Measurements from ENCODE around the gene MYO7A. TPM values are rescaled to one million over a fixed set of nuclear protein-coding genes. Genes with fewer than 3 reads are reported as not detected.

MYO7A gene
- total RNA-seq, 1 donor from 2014 or later = 0.16 TPM

DNA sequence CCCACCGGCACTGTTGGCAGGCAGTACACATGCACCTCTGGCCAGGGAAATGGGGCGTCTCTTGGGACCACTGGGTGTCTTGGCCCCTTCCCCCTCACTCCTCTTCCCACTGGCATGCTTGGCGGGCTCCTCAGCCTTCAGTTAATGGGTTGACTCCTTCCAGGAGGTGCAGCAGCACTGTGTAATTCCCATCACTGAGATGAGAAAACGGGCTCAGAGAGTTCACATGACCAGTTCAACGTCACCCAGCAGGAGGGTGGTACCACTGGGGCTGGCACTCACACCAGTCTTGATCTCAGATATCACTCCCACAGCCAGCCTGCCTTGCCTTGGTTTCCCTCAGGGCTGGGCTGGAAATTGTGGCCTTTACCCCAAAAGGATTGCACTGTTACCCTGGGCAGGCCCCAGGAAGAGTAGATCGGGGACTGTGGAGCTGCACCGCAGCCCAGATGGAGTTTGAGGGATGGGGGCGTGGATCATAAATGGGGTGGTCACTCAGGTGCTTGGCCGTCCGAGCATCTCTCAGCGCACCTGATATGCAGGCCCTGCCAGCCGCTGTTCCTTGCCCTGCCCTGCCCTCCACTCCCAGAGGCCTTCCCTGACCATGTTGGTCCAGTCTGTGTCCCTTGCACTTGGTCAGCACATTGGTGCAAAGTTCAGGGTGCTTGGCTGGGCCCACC lies 44.3 kb upstream of the MYO7A start:
- H3K4me1 Mint-ChIP-seq (ENCODE audit: low read depth, unreplicated experiment) = no peaks in the 10 kb centered on the region
- H3K4me3 Mint-ChIP-seq (ENCODE audit: unreplicated experiment) = no peak overlapping the region
- Histone ChIP-seq H3K36me3 (ENCODE audit: insufficient read depth, low read length) (no peaks in the 10 kb centered on the region), H3K4me1 (ENCODE audit: insufficient read depth, low read length) (peaks cover 13% of the 10 kb centered on the region), H3K79me2 (ENCODE audit: insufficient read depth, low read length) (peaks cover 4% of the 10 kb centered on the region), H3K9me3 (ENCODE audit: insufficient read depth, low read depth, low read length) (no peaks in the 10 kb centered on the region), H3K4me3 (ENCODE audit: insufficient read depth, low read depth, low read length) (no peak overlapping the region), H4K20me1 (ENCODE audit: insufficient read depth, low read length) (peaks cover 13% of the 10 kb centered on the region), H3K9ac (ENCODE audit: low read length) (no peak overlapping the region), H3K27ac (ENCODE audit: low read depth, low read length) (no peak overlapping the region), H3K4me2 (ENCODE audit: low read length) (no peak overlapping the region), H2AFZ (ENCODE audit: low read depth, low read length) (no peak overlapping the region), H3K27me3 (ENCODE audit: insufficient read depth, low read length) (no peaks in the 10 kb centered on the region)
- H3K9me3 Mint-ChIP-seq (ENCODE audit: unreplicated experiment) = no peaks in the 10 kb centered on the region
- FAIRE-seq (no peak), DNase-seq (ENCODE audit: low read depth) (no peak)
- H3K36me3 Mint-ChIP-seq (ENCODE audit: low read depth, unreplicated experiment) = peaks cover under 1% of the 10 kb centered on the region
- no peak for TF ChIP-seq EZH2 (IDR thresholded peaks at IDR 0.05; ENCODE audit: insufficient read depth, low read length)
- no peak for TF ChIP-seq CTCF (IDR thresholded peaks at IDR 0.05; ENCODE audit: insufficient read depth, low read depth, low read length)
- no peaks in the 10 kb centered on the region for H3K27me3 Mint-ChIP-seq (ENCODE audit: low read depth, unreplicated experiment)
- no peak overlapping the region for H3K27ac Mint-ChIP-seq (ENCODE audit: unreplicated experiment)

- Mint-ChIP-seq H3K27me3 (ENCODE audit: low read depth, unreplicated experiment) (no peaks in the 10 kb centered on the region), H3K27ac (ENCODE audit: unreplicated experiment) (no peak overlapping the region)
- no peak for FAIRE-seq
Observed at GRCh38 chr11:77084581-77085191, 43.4 kb upstream of the MYO7A start.

GRCh38 chr11:77085652-77086051 lies 42.4 kb upstream of the MYO7A start:
- no peaks in the 10 kb centered on the region for H3K36me3 ChIP-seq (ENCODE audit: insufficient read depth, low read length)
- no peaks in the 10 kb centered on the region for H3K27me3 ChIP-seq (ENCODE audit: insufficient read depth, low read length)
- peaks cover 10% of the 10 kb centered on the region for H3K4me1 ChIP-seq (ENCODE audit: insufficient read depth, low read length)
- Mint-ChIP-seq H3K4me1 (ENCODE audit: low read depth, unreplicated experiment) (no peaks in the 10 kb centered on the region), H3K27me3 (ENCODE audit: low read depth, unreplicated experiment) (no peaks in the 10 kb centered on the region), H3K9me3 (ENCODE audit: unreplicated experiment) (no peaks in the 10 kb centered on the region), H3K4me3 (ENCODE audit: unreplicated experiment) (no peak overlapping the region), H3K27ac (ENCODE audit: unreplicated experiment) (no peak overlapping the region), H3K36me3 (ENCODE audit: low read depth, unreplicated experiment) (no peaks in the 10 kb centered on the region)
- no peak overlapping the region for H2AFZ ChIP-seq (ENCODE audit: low read depth, low read length)
- H3K4me3 ChIP-seq (ENCODE audit: insufficient read depth, low read depth, low read length) = no peak overlapping the region
- H3K9ac ChIP-seq (ENCODE audit: low read length) = no peak overlapping the region
- no peak overlapping the region for H3K27ac ChIP-seq (ENCODE audit: low read depth, low read length)
- peaks cover under 1% of the 10 kb centered on the region for H3K79me2 ChIP-seq (ENCODE audit: insufficient read depth, low read length)
- FAIRE-seq = no peak
- no peaks in the 10 kb centered on the region for H3K9me3 ChIP-seq (ENCODE audit: insufficient read depth, low read depth, low read length)
- no peak overlapping the region for H3K4me2 ChIP-seq (ENCODE audit: low read length)
- no peak for DNase-seq (ENCODE audit: low read depth)
- TF ChIP-seq EZH2 (IDR thresholded peaks at IDR 0.05; ENCODE audit: insufficient read depth, low read length) = no peak
- peaks cover 20% of the 10 kb centered on the region for H4K20me1 ChIP-seq (ENCODE audit: insufficient read depth, low read length)

More at GRCh38 chr11:77084581-77085191, 43.4 kb upstream of the MYO7A start:
- no peak overlapping the region for H3K27ac ChIP-seq (ENCODE audit: low read depth, low read length)
- peaks cover 4% of the 10 kb centered on the region for H3K79me2 ChIP-seq (ENCODE audit: insufficient read depth, low read length)
- no peaks in the 10 kb centered on the region for H3K4me1 Mint-ChIP-seq (ENCODE audit: low read depth, unreplicated experiment)
- peaks cover 19% of the 10 kb centered on the region for H4K20me1 ChIP-seq (ENCODE audit: insufficient read depth, low read length)
- H3K9ac ChIP-seq (ENCODE audit: low read length) = no peak overlapping the region
- H3K36me3 Mint-ChIP-seq (ENCODE audit: low read depth, unreplicated experiment) = no peaks in the 10 kb centered on the region
- no peak for DNase-seq (ENCODE audit: low read depth)
- no peak overlapping the region for H3K4me3 Mint-ChIP-seq (ENCODE audit: unreplicated experiment)
- no peak overlapping the region for H3K4me2 ChIP-seq (ENCODE audit: low read length)
- H3K4me3 ChIP-seq (ENCODE audit: insufficient read depth, low read depth, low read length) = no peak overlapping the region
- H3K36me3 ChIP-seq (ENCODE audit: insufficient read depth, low read length) = no peaks in the 10 kb centered on the region
- no peak for TF ChIP-seq EZH2 (IDR thresholded peaks at IDR 0.05; ENCODE audit: insufficient read depth, low read length)
- no peaks in the 10 kb centered on the region for H3K27me3 ChIP-seq (ENCODE audit: insufficient read depth, low read length)
- peaks cover 13% of the 10 kb centered on the region for H3K4me1 ChIP-seq (ENCODE audit: insufficient read depth, low read length)
- H2AFZ ChIP-seq (ENCODE audit: low read depth, low read length) = no peak overlapping the region
- no peaks in the 10 kb centered on the region for H3K9me3 ChIP-seq (ENCODE audit: insufficient read depth, low read depth, low read length)
- H3K9me3 Mint-ChIP-seq (ENCODE audit: unreplicated experiment) = no peaks in the 10 kb centered on the region
